HepG2 (cell line): ENCODE measurements around the gene CX3CR1.

ENCODE experiments used
- CREM ChIP-seq, 2 experiments: sonication (generic) in 1 of 2; formaldehyde crosslinking in 1 of 2; IDR thresholded peaks; 2 replicates each; pipeline versions ENCODE4 v1.4.0 to v1.6.1; 2016 to 2020; ENCODE audit warnings: antibody characterized with exemption in 1 of 2, mild to moderate bottlenecking in 1 of 2, missing genetic modification reagents in 1 of 2
- FOXM1 ChIP-seq: sonication (generic); formaldehyde crosslinking; IDR thresholded peaks from 2 replicates; pipeline ENCODE4 v1.5.0; 2020; ENCODE audit warnings: missing genetic modification reagents
- GABPB1 ChIP-seq: IDR thresholded peaks from 2 replicates; pipeline ENCODE4 v1.6.1; 2016; ENCODE audit warnings: mild to moderate bottlenecking, missing genetic modification reagents, moderate library complexity, missing compliant biosample characterization
- RFXANK ChIP-seq: IDR thresholded peaks from 2 replicates; pipeline ENCODE4 v1.6.1; 2016
- SIN3A ChIP-seq: IDR thresholded peaks from 2 replicates; pipeline ENCODE4 v1.6.1; 2011; ENCODE audit warnings: low read depth, mild to moderate bottlenecking, control low read depth, low read length, borderline replicate concordance
- SP4 ChIP-seq: sonication (generic); formaldehyde crosslinking; IDR thresholded peaks from 2 replicates; pipeline ENCODE4 v1.8.1; 2023; ENCODE audit warnings: mild to moderate bottlenecking, missing genetic modification reagents
- TBX3 ChIP-seq: fragments of 450-650 bp; IDR thresholded peaks from 2 replicates; pipeline ENCODE4 v1.6.1; 2017; ENCODE audit warnings: antibody characterized with exemption, mild to moderate bottlenecking, inconsistent platforms, borderline replicate concordance
- ZNF317 ChIP-seq: sonication (generic); formaldehyde crosslinking; IDR thresholded peaks from 2 replicates; pipeline ENCODE4 v1.5.0; 2020; ENCODE audit warnings: mild to moderate bottlenecking, missing genetic modification reagents
- ZNF883 ChIP-seq: sonication (generic); formaldehyde crosslinking; IDR thresholded peaks from 2 replicates; pipeline ENCODE4 v1.5.1; 2020; ENCODE audit warnings: mild to moderate bottlenecking, missing genetic modification reagents; ENCODE audit errors: not compliant biosample characterization
- TF ChIP-seq, protein P1 (sequence below): sonication (generic); formaldehyde crosslinking; IDR thresholded peaks from 2 replicates; pipeline ENCODE4 v1.4.0; 2020; ENCODE audit warnings: mild to moderate bottlenecking, missing genetic modification reagents
- TF ChIP-seq, protein P2 (sequence below): sonication (generic); formaldehyde crosslinking; conservative IDR thresholded peaks from 2 replicates; pipeline ENCODE4 v1.8.0; 2022; ENCODE audit warnings: missing genetic modification reagents
- TF ChIP-seq, protein P3 (sequence below): sonication (generic); formaldehyde crosslinking; IDR thresholded peaks from 2 replicates; pipeline ENCODE4 v1.8.1; 2023; ENCODE audit warnings: missing genetic modification reagents, inconsistent platforms, borderline replicate concordance
- TF ChIP-seq, protein P4 (sequence below): sonication (generic); formaldehyde crosslinking; IDR thresholded peaks from 2 replicates; pipeline ENCODE4 v1.4.0; 2020; ENCODE audit warnings: missing genetic modification reagents, borderline replicate concordance
- TF ChIP-seq, protein P5 (sequence below): sonication (generic); formaldehyde crosslinking; IDR thresholded peaks from 2 replicates; pipeline ENCODE4 v1.5.0; 2020; ENCODE audit warnings: mild to moderate bottlenecking, missing genetic modification reagents, moderate library complexity

GRCh38 chr3:39325236-39325635 lies 45.4 kb upstream of the CX3CR1 start:
- TF ChIP-seq GABPB1 (CRISPR knock-in tag) (no peak), ZNF883 (CRISPR knock-in tag) (no peak), TBX3 (no peak), FOXM1 (CRISPR knock-in tag) (no peak), CREM (IDR thresholded peaks at IDR 0.05) (no peak), CREM (CRISPR knock-in tag; IDR thresholded peaks at IDR 0.05) (no peak), ZNF317 (no peak), SIN3A (no peak), SP4 (CRISPR knock-in tag) (no peak), RFXANK (CRISPR knock-in tag) (no peak)
- TF ChIP-seq, protein P1, sequence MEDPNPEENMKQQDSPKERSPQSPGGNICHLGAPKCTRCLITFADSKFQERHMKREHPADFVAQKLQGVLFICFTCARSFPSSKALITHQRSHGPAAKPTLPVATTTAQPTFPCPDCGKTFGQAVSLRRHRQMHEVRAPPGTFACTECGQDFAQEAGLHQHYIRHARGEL (CRISPR knock-in tag): no peak
- TF ChIP-seq, protein P2, sequence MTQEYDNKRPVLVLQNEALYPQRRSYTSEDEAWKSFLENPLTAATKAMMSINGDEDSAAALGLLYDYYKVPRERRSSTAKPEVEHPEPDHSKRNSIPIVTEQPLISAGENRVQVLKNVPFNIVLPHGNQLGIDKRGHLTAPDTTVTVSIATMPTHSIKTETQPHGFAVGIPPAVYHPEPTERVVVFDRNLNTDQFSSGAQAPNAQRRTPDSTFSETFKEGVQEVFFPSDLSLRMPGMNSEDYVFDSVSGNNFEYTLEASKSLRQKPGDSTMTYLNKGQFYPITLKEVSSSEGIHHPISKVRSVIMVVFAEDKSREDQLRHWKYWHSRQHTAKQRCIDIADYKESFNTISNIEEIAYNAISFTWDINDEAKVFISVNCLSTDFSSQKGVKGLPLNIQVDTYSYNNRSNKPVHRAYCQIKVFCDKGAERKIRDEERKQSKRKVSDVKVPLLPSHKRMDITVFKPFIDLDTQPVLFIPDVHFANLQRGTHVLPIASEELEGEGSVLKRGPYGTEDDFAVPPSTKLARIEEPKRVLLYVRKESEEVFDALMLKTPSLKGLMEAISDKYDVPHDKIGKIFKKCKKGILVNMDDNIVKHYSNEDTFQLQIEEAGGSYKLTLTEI (CRISPR knock-in tag): no peak
- TF ChIP-seq, protein P3, sequence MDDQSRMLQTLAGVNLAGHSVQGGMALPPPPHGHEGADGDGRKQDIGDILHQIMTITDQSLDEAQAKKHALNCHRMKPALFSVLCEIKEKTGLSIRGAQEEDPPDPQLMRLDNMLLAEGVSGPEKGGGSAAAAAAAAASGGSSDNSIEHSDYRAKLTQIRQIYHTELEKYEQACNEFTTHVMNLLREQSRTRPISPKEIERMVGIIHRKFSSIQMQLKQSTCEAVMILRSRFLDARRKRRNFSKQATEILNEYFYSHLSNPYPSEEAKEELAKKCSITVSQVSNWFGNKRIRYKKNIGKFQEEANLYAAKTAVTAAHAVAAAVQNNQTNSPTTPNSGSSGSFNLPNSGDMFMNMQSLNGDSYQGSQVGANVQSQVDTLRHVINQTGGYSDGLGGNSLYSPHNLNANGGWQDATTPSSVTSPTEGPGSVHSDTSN: no peak
- TF ChIP-seq, protein P4, sequence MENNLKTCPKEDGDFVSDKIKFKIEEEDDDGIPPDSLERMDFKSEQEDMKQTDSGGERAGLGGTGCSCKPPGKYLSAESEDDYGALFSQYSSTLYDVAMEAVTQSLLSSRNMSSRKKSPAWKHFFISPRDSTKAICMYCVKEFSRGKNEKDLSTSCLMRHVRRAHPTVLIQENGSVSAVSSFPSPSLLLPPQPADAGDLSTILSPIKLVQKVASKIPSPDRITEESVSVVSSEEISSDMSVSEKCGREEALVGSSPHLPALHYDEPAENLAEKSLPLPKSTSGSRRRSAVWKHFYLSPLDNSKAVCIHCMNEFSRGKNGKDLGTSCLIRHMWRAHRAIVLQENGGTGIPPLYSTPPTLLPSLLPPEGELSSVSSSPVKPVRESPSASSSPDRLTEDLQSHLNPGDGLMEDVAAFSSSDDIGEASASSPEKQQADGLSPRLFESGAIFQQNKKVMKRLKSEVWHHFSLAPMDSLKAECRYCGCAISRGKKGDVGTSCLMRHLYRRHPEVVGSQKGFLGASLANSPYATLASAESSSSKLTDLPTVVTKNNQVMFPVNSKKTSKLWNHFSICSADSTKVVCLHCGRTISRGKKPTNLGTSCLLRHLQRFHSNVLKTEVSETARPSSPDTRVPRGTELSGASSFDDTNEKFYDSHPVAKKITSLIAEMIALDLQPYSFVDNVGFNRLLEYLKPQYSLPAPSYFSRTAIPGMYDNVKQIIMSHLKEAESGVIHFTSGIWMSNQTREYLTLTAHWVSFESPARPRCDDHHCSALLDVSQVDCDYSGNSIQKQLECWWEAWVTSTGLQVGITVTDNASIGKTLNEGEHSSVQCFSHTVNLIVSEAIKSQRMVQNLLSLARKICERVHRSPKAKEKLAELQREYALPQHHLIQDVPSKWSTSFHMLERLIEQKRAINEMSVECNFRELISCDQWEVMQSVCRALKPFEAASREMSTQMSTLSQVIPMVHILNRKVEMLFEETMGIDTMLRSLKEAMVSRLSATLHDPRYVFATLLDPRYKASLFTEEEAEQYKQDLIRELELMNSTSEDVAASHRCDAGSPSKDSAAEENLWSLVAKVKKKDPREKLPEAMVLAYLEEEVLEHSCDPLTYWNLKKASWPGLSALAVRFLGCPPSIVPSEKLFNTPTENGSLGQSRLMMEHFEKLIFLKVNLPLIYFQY (CRISPR knock-in tag): no peak
- TF ChIP-seq, protein P5, sequence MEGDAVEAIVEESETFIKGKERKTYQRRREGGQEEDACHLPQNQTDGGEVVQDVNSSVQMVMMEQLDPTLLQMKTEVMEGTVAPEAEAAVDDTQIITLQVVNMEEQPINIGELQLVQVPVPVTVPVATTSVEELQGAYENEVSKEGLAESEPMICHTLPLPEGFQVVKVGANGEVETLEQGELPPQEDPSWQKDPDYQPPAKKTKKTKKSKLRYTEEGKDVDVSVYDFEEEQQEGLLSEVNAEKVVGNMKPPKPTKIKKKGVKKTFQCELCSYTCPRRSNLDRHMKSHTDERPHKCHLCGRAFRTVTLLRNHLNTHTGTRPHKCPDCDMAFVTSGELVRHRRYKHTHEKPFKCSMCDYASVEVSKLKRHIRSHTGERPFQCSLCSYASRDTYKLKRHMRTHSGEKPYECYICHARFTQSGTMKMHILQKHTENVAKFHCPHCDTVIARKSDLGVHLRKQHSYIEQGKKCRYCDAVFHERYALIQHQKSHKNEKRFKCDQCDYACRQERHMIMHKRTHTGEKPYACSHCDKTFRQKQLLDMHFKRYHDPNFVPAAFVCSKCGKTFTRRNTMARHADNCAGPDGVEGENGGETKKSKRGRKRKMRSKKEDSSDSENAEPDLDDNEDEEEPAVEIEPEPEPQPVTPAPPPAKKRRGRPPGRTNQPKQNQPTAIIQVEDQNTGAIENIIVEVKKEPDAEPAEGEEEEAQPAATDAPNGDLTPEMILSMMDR: no peak
